Islet of Langerhans (tissue), 1 donor: ENCODE results near the gene MAGI1.
A peak's percentile ranks its signal among the peaks of the same experiment; 100 is the strongest.
"Not testable (repeated sequence)": the region's sequence is repeated elsewhere in the genome, so short reads cannot be mapped to it uniquely, and the experiment has no call there.

ENCODE experiments used
- FAIRE-seq: peaks from one replicate; lab custom pipeline; 2011; peaks lifted over from hg19 to GRCh38; lab: Jason Lieb, UNC

Gene MAGI1

GRCh38 chr3:66038384-66038725 lies 363 bp downstream of the MAGI1 start:
- FAIRE-seq, result no peak

- no peak for FAIRE-seq
These were observed 740 bp downstream of the MAGI1 start for GRCh38 chr3:66037986-66038369.

- FAIRE-seq, result no peak
These were observed 1.3 kb downstream of the MAGI1 start for GRCh38 chr3:66037330-66037985.

- FAIRE-seq, result no peak
These were observed 2.1 kb downstream of the MAGI1 start for GRCh38 chr3:66036586-66037148.

GRCh38 chr3:66035763-66036477 lies 2.8 kb downstream of the MAGI1 start:
- FAIRE-seq, result no peak

GRCh38 chr3:66033241-66034138 lies 5.2 kb downstream of the MAGI1 start:
- no peak for FAIRE-seq

- FAIRE-seq, result no peak
These were observed 7.5 kb downstream of the MAGI1 start for GRCh38 chr3:66031102-66031698.

GRCh38 chr3:66029443-66029842 lies 9.3 kb downstream of the MAGI1 start:
- no peak for FAIRE-seq

- no peak for FAIRE-seq
These were observed 9.7 kb downstream of the MAGI1 start for GRCh38 chr3:66029014-66029413.

- no peak for FAIRE-seq
These were observed 10.3 kb downstream of the MAGI1 start for GRCh38 chr3:66028457-66028856.

GRCh38 chr3:66027099-66027498 lies 11.6 kb downstream of the MAGI1 start:
- not testable (repeated sequence) for FAIRE-seq

- peak; percentile 5 for FAIRE-seq
These were observed 14.9 kb downstream of the MAGI1 start for GRCh38 chr3:66023738-66024385.

- no peak for FAIRE-seq
These were observed 15.5 kb downstream of the MAGI1 start for GRCh38 chr3:66023229-66023628.

- FAIRE-seq, result no peak
These were observed 17.0 kb downstream of the MAGI1 start for GRCh38 chr3:66021731-66022131.

- no peak for FAIRE-seq
These were observed 18.8 kb downstream of the MAGI1 start for GRCh38 chr3:66019896-66020295.

- FAIRE-seq, result no peak
These were observed 20.4 kb downstream of the MAGI1 start for GRCh38 chr3:66018057-66019033.

- no peak for FAIRE-seq
These were observed 21.1 kb downstream of the MAGI1 start for GRCh38 chr3:66017591-66017990.

GRCh38 chr3:66017084-66017483 lies 21.6 kb downstream of the MAGI1 start:
- no peak for FAIRE-seq

GRCh38 chr3:66015841-66016240 lies 22.9 kb downstream of the MAGI1 start:
- FAIRE-seq, result peak; percentile 9

- no peak for FAIRE-seq
These were observed 24.1 kb downstream of the MAGI1 start for GRCh38 chr3:66014651-66015050.

GRCh38 chr3:66014056-66014455 lies 24.7 kb downstream of the MAGI1 start:
- FAIRE-seq, result no peak
